8988T (cell line): Measurements from ENCODE around the gene JHY.
"Not testable (repeated sequence)": the region's sequence is repeated elsewhere in the genome, so short reads cannot be mapped to it uniquely, and the experiment has no call there.

ENCODE experiments used
- DNase-seq: peaks from one replicate; pipeline ENCODE4 v3.0.0; 2011

The JHY gene

DNA sequence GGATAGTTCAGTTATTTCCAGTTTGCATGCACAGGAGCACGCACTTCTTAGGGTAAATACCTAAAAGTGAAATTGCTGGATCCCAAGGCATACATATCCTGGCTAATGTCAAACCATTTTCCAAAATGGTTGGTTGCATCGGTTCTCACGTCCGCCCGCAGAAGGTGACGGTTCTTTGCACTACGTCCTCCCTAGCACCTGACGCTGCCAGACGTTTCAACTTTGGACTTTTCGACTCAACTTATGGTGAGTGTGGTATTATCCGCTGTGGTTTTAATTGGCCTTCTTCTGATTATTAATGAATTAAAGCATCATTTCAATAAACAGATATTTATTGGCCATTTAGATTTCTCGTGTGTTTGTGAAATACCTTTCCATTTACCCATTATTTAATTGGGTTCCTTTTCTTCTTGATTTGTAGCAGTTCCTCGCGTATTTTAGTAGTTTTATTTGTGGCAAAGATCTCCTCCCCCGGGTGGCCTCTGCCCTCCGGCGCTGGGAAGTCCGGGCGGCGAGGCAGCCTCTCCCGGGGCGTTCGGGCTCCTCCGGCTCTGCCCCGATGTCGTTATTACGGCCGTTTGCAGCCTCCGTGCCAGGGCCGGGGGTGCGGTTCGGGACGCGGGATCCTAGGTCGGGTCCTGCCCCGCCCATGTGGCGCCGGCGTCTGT is at the start of gene JHY:
JHY (plus strand) TSS at position 571 of the 668 bp plus-strand sequence. CDS start 3,091 bp downstream, outside the sequence.
- DNase-seq = no peak

DNA sequence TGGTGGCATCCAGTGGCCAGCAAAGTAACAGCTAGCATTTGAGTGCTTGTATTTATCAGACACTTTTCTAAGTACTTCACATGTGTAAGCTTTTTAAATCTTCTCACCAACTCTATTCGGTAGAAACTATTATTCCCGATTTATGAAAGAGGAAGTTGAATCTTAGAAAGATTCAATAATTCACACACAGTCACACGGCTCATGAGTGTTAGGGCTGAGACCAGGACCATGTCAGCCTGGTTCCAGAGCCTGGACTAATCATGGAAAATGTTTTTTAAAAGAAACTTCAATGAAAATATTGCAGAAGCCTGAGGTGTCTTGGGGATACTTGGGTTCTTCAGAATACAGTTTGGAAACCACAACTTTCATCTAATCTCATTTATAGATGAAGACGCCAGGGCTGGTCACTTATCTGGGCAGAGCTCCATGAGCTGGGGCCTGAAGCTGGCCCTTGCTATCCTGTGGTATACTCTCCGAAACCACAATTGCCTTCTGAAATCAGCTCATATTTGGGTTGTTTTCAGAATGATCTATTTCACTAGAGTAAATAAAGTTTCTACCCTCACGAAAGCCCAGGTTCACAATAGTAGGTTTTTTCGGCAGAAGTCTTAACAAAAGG is 48.6 kb upstream of the JHY start:
- DNase-seq = no peak

DNA sequence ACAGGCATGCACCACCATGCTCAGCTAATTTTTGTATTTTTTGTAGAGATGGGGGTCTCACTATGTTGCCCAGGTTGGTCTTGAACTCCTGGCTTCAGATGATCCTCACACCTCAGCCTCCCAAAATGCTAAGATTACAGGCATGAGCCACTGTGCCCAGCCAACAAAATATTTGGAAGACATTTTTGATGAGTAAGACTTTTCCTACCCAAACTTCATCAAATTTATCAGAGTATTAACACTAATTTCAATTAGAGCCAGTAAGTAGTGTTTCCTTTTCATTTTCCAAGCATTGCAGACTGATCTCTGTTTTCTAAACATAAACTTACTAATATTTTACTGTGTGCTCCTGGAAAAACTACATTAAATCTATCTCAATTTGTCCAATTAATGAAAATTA is 45.6 kb upstream of the JHY start:
- DNase-seq = no peak

DNA sequence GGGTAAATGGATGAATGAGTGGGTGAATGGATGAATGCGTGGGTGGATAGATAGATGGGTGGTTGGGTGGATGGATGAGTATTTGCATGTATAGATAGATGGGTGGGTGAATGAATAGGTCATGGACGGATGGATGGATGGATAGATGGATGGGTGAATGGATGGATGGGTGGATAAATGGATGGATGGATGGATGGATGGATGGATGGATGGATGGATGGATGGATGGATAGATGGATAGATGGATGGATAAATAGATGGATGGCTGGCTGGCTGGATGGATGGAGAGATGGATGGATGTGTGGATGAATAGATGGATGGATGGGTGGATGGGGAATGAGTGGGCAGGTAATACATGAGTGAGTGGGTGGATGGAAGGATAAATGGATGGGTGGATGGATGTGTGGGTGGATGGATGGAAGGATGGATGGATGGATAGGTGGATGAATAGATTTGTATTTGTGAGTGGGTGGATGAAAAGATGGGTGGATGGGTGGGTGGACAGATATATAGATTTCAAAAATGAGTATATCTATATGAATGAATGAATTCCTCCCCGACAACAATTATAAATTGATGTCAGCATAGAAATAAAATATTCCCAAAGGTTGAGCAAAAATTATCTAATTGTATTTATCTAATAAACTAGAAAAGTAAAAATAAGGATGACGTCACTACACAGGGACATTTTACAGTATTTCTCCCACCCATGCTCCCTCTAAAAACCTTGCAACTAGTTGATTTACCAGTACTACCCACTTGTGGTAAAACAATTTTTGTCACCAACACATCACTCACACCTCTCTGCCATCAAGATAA is 44.8 kb upstream of the JHY start:
- DNase-seq = no peak

DNA sequence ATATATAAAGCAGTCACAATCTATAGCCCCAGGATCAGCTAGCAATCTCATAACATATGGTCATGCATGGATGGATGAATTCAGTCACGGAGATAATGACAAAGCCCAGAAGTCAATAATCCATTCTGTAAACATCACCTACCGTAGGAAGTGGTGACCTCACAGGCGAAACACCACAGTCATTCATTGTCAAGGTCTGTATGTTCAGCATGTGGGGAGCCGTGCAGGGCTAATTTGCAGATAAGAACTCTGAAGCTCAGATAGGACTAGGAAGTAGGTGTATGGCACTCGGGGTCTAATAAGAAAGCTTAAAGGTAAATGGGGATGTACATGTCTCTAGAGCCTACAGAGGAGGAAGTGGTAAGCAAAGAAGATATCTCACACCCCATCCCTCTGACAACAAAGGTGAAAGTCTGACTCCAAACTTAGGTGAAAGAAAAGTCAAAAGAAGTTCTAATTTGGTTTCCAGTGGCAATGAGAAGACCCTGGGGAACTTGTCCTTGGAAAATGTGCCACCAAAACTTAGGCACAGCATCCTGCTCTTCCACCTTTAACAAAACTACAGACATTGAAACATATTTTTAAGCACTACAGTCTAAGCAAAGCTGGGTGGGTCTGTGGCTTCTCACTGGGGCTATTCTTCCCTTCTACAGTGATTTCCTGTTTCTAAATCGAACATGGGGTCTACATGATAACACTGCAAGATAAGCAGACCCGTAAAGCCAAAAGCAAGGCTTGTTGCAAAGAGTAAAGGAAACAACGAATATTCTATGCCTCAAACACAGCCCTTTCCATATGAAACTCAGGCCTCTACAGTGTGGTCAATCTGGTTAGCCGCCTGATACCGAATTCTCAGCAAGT is 39.0 kb upstream of the JHY start:
- DNase-seq = no peak

DNA sequence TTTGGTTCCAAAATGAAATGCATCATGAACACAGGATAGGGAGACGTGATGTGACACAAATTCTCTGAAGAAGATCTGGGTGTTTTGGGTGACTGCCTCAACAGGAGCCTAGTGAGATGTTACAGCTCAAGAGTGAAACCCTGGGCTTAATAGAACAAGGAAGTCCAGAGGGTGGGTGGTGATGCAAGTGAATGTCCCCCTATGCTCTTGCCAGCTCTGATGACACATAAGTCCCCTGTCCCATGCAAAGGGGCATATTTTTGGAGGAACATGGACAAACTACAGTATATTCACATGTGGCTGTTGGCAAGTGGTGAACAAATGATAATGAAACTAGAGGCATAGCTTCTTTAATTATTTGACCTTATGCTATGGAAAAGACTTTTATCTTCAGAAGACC is 35.1 kb upstream of the JHY start:
- no peak for DNase-seq

DNA sequence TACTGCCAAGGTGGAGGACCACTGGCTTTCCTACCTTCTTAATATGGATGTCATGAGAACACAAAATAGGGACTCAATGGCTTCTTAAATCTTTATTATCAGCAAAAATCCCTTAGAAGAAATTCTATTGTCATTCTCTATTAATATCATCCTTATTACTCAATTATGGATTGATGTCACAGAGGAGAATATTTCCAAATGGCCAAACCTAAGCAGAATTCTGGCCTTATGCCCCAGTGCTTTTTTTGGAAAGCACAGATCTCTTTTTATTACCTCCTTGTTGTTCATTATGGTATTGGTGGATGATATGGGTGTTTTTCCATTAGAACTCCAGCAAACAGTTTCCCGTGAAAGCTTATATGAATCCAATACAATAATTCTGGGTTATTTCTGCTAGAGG is 34.4 kb upstream of the JHY start:
- DNase-seq = no peak

DNA sequence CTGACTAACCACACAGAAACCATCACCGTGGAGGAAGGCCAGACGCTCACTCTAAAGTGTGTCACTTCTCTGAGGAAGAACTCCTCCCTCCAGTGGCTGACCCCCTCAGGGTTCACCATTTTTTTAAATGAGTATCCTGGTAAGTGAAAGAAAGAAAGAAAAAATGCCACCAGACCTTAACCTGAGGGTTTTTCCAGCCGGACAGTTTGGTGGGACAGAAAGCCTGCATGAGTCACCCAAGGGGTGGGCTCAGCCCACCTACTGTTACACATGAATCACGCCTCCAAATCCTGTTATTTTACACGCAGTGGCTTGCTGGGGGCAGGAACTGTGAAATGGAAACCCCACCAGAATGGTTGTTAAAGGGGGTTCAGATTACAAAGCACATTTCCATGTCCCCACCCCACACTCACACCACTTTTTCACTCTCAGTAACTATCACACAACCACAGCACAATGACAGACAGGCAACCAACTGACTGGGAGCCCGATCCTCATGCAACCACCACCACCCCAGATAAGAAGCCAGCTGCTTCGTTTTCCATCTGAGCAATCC is 32.4 kb upstream of the JHY start:
- no peak for DNase-seq

DNA sequence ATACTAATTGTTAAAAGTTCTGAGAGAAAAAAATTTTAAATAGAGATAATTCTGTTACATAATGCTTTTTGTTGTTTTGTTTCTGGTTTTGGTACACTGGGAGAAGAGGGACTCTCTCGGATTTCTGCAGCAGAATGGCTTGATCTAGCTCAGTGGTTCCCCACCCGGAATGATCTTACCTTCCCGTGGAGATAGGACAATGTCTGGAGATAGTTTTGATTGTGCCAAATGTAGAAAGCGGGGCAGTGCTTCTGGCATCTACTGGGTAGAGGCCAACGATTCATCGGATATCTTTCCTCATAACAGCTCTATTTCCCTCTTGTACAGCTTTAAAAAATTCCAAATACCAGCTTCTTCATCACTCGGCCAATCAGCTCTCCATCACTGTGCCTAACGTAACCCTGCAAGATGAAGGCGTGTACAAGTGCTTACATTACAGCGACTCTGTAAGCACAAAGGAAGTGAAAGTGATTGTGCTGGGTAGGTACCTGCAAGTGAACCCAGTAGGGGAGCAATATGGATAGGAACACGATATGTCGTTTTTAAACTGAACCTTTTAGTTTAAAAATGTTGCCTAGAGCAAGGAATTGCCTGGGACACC is 31.1 kb upstream of the JHY start:
- DNase-seq = no peak

DNA sequence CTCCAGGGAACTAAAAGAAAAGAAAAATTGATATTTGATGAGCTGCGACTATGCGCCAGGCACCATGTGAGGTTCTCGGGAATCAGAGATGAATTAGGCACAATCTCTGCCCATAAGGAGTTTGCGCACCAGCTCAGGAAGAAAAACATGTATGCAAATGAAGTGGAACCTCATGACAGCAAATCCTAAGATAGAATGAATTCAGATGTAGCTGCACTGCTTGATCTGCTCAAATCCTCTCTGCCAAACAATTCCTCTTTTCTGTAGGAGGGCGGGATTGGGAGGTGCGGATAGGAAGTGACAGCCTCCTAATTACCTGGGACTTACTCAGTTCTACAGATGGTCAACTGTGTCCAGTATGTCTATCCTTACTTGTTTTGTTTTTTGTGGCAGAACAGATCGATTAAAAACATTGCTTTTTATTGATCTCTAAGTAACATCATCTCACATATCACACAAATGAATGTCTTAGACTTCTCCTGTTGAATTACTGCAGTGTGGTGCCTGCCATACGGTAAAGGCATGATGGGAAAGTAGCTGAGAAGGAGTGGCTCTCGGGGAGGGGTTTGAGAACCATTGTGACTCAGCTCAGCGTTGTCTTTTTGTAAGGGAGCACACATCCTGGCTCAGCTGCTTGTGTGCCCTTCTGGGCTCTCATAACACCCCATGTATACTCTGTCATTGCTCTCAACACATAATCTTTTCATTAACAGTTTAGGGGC is 30.3 kb upstream of the JHY start:
- DNase-seq = no peak

DNA sequence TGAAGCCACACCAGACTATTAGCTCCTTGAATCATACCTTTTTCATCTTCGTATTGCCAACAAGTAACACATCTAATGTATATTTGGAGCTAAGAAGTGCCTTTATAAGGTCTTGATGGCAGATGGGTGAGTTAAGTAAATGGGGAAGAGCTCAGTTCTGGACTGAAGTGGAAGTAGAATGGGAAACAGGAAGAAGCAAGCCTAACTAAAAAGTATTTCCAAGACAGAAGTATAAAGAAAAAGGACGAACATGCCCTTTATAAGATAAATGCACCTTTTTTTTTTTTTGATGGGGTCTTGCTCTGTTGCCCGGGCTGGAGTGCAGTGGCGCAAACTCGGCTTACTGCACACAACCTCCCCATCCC is 29.8 kb upstream of the JHY start:
- DNase-seq = no peak

DNA sequence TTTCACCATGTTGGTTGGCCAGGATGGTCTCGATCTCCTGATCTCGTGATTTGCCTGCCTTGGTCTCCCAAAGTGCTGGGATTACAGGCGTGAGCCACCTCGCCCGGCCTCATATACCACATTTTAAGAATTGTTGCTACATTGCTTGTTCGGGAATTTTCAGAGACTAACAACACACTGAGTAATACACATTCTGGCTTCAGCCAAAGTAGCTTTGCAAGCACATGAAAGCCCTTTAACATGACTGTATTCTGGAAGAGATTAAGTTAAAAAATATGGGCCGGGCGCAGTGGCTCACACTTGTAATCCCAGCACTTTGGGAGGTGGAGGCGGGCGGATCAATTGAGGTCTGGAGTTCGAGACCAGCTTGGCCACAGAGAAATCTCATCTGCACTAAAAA is 29.3 kb upstream of the JHY start:
- DNase-seq = no peak

DNA sequence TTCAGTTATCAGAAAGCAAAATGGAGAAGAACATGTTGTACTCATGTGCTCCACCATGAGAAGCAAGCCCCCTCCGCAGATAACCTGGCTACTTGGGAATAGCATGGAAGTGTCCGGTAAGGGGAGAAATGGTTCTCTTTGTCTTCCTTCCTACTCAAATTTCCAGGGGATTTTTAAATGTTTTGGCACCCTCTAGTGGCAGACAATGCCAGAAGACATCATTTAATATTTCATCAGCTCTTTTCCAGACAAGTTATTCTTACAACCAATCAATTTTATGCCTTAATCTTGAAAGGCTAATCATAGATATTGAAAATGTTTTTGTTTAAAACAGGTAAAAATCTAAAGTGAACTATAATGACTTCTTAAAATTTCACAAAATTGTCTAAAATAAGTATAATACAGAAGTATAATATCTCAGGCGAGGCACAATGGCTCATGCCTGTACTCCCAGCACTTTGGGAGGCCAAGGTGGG is 28.6 kb upstream of the JHY start:
- DNase-seq = peak; percentile 41

DNA sequence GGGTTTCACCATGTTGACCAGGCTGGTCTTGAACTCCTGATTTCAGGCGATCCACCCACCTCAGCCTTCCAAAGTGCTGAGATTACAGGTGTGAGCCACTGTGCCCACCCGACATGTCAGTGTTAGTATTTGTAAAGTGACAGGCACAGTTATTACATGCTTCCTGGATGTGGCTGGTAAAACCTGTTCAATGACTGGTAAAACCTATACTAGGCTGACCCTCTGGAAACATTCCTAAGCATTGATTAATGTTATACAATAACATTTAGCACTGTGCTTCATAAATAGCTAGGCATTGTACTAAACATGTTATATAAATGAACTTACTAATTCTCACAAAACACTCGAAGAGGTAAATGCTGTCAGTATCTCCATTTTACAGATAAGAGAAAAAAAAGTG is 20.9 kb upstream of the JHY start:
- no peak for DNase-seq

DNA sequence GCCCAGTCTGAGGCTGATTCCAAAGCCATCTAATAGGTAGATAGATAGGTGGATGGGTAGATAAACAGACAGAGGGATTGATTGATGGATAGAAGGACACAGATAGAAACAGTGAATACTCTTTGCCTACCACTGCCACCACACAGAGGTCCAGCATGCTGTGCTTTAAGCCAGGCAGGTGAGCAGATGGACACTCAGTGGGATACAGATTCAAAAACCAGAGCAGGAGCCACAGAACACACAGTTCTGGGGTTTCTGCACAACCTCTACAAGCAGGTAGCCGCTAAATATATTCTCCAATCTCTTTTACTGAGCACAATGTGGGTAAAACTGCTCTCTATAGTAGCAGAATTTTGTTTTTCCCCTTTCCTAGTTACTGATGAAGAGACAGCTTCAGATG is 20.5 kb upstream of the JHY start:
- DNase-seq = no peak

DNA sequence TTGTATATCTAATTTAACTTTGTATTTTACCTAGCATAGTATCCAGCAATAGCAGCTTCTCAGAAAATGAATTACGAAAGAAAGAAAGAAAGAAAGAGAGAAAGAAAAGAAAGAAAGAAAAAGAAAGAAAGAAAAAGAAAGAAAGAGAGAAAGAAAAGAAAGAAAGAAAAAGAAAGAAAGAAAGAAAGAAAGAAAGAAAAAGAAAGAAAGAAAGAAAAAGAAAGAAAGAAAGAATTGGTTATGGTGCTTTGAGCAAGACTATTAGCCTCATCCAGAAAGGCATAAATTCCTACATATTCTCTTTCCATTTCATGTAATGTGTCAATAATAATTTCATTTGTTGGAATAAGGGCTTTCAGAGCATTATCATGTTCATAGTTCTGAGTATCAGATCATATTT is 19.4 kb upstream of the JHY start:
- DNase-seq = not testable (repeated sequence)

DNA sequence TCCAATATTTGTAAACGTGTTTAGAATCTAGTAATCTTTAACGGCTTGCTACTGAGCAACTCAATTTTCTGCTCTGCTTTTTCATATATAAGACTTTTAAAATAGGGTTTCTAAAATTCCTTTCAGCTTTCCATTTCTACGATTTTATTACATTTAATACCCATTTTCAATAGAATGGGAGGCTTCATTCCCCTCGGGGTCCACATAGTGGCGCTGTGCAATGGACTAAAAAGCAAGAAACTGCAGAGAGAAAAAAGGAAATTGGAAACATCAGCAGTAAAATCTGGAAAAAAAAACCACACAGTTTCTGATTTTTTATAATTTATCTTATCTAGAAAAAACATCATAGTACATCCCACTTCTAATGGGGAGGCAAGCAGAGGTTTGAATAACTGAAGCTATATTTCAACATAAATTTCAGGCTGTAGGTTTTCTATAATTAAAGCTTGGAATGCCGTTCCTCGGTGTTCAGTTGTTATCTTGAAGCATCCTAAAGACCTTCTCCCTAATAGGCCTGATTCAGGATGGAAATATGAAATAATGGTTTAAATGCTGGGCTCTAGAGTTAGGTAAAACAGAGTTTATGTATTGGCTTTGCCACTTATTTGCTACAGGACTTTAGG is 18.7 kb upstream of the JHY start:
- no peak for DNase-seq

DNA sequence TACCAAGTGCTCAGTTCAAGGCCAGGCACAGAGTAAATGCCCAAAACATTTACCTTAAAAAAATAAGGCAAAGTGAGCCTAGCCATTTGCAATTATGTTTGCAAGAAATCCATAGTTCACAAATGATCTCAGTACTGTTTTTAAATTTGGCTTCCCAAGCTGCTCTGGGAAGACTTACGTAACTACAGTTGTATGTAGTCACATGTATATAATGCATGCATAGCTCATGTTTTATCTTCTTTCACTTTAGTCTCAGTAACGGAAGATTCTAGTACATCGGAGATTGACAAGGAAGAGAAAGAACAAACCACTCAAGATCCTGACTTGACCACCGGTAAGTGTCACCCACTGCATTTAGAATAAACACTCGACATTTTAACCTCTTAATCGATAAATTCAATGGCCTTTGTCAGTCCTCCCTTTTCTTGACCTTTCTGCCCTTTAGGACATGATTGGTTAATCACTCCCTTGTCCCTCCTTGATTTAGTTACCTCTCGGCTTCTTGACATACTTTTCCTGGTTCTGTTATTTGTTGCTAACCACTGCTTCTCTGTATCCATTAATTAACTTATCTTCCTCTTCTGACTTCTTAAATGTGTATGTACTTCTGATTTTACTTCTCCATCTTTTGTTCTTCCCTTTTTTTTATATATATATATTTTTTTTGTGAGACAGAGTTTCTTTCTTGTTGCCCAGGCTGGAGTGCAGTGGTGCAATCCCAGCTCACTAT is 18.0 kb upstream of the JHY start:
- no peak for DNase-seq

DNA sequence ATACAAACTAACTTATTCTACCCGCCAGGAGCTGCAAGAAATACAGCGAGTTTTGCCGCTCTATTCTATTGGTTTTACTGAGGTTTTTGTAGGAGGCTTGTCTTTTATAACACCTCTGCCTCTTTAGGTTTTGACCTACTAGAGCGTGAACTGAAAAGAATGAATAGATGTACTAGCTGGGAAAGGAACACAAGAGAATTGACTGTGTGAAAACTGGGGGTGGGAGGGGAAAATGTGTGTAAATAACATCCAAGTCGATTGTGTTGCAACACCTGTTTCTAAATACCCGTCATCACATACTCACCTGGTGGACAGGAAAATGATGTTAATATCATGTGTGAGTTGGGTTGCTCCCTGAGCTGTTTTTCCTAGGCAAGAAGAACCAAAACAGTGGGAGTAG is 12.9 kb upstream of the JHY start:
- DNase-seq = no peak

DNA sequence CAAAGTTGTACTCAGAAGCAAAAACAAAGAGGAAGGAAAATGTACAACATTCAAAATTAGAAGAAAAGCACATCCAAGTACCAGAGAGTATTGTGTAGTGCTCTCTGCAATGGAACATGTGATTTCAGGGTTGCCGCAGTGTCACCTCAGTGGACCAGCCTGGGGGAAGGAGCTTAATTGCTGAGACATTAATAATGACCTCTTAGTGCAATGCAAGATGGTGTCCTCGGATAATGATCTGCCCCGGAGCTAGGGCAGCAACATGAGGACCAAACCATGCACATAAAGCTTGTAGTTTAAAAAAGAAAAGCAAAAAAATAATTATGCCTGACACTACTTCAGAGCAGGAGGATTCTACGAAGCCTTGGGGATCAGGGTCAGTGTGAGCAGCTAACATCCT is 11.3 kb upstream of the JHY start:
- no peak for DNase-seq

DNA sequence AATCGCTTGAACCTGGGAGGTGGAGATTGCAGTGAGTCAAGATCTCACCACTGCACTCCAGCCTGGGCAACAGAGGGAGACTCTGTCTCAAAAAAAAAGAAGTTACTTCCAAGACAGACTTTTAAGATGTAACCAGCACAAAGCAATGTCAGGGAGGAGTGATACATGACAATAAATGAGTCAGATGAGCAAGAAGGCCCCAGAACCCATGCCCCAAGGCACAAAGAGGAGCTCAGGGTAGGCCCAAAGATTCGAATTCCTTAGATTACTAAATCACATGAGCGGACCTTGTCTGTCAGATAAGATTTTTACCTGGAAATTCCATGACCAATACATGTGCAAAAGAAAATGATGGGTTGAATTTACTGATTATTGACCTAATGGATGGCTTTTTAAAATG is 10.5 kb upstream of the JHY start:
- DNase-seq = no peak
